RKO (cell line): ENCODE results near the gene TMEM134.
A peak's percentile ranks its signal among the peaks of the same experiment; 100 is the strongest.
"Not testable (repeated sequence)": the region's sequence is repeated elsewhere in the genome, so short reads cannot be mapped to it uniquely, and the experiment has no call there.

ENCODE experiments used
- DNase-seq: peaks from one replicate; pipeline ENCODE4 v3.0.0-alpha.2; 2016; ENCODE audit warnings: low spot score

Gene TMEM134, protein sequence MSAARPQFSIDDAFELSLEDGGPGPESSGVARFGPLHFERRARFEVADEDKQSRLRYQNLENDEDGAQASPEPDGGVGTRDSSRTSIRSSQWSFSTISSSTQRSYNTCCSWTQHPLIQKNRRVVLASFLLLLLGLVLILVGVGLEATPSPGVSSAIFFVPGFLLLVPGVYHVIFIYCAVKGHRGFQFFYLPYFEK

DNA sequence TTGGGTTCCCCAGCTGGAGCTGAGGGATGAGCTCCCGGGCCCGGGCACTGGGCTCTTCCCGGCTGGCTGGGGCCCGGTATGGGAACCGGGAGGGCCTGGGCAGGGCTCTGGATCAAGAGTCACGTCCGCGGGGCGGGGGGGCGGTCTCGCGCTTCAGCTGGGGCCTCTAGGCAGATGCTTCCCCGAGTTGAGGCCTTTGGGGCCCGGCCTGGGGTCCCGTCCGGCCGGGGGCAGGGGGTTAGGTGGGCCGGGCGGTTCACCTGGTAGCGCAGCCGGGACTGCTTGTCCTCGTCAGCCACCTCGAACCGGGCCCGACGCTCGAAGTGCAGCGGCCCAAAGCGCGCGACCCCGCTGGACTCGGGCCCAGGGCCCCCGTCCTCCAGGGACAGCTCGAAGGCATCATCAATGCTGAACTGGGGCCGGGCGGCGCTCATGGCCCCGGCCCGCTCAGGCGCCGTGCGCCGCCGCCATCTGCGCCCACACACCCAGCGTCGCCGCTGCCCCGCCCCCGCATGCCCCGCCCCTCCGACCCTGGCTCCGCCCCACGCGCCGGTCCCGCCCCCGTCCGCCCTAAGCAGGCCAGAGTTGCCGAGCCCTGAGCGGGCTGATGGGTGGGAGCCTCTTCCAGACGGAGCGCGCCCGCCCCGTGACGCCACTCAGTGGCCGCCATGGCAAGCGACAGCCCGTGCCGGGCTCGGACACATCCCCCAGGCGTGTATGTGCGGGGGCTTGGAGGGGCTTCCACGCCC, at the start of gene TMEM134:
TMEM134 (minus strand) TSS at position 493 of the 749 bp plus-strand sequence; CDS start at position 434, 59 bp downstream.
- DNase-seq: peak; percentile 92

DNA sequence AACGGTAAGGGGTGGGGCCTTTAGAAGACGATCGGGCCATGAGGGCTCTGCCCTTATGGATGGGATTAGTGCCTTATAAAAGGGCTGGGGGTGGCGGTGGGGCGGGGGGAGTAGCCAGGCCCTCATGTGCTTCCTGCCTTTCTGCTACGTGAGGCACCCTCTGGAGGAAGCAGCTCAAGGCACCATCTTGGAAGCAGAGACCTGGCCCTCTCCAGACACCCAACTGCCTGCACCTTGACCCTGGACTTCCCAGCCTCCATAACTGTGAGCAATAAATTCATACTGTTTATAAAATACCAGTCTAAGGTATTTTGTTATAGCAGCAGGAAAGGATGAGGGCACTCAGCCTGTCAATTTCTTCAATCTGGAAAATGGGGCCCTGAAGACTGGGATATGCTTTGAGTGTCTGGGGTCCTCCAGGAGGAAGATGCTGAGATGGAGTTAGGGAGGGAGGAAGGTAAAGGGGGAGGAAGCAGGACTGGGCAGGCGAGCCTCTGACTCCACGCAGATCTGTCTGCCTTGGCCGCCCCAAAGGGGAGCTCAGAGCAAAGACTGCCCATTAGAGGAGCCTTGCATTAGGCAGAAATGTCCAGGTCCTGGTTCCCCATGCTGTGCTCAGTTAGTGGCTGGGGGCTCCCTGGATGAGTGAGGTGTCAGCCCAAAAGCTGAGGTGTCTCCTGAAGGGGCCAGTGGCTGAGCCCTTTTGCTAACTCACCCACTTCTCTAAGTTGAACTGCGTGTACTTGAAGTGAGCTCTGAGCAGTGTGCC, 48.9 kb upstream of the TMEM134 start:
- DNase-seq: no peak

DNA sequence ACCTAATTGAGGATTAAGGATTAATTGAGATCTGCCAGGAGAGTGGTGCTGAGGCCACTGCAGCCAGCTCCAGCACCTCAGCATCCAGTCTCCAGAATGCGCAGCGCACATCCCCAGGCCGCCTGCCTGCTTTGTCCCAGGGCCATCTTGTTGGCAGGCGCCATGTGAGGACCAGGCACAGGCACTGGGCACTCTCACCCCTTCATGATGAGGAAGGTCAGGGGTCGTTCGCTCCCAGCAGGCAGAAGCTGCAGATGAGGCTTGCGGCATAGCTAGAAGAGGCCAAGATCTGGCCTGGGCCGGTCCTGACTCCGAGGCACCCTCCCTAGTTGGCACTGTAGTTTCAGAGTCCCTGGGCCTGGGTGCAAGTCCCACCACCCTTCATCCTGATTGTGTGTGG, 47.8 kb upstream of the TMEM134 start:
- DNase-seq: no peak

DNA sequence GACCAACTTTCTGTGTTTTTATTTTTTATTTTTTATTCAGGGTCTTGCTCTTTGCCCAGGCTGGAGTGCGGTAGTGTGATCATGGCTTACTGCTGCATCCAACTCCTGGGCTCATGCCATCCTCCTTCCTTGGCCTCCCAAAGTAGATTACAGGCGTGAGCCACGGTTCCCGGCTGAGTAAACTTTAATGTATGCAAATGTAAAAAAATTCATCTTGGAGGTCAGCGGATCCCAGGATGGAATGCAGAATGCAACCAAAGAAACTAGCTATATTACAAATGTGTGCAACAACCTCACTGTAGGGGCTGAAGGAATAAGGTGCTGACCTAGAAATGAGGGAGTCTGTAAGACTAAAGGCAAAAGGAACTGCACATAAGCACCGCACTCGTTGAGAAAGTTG, 45.1 kb upstream of the TMEM134 start:
- DNase-seq: no peak

DNA sequence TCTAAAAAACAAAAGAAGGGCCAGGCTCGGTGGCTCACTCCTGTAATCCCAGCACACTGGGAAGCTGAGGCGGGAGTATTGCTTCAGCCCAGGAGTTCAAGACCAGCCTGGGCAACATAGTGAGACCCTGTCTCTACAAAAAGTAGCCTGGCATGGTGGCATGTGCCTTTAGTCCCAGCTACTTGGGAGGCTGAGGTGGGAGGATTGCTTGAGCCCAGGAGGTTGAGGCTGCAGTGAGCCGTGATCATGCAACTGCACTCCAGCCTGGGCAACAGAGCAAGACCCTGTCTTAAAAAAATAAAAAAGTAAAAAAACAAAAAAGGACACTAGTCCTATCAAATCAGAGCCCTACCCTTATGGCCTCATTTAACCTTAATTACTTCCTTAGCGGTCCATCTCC, 42.5 kb upstream of the TMEM134 start:
- DNase-seq: not testable (repeated sequence)

DNA sequence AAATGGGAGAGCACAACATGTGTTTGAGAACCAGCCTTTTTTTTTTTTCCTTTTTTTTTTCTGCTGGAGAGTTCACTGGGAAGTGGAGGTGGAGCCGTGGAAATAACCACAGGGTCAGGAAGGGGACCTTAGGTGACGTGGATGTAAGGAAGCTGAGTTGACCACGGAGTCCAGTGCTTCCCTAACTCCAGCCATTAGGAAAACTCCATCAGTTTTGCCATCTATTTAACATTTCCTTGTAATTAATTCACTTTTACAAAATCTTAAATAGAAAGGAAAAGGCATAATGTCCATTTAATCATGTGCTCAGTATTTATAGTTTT, 40.9 kb upstream of the TMEM134 start:
- no peak for DNase-seq

DNA sequence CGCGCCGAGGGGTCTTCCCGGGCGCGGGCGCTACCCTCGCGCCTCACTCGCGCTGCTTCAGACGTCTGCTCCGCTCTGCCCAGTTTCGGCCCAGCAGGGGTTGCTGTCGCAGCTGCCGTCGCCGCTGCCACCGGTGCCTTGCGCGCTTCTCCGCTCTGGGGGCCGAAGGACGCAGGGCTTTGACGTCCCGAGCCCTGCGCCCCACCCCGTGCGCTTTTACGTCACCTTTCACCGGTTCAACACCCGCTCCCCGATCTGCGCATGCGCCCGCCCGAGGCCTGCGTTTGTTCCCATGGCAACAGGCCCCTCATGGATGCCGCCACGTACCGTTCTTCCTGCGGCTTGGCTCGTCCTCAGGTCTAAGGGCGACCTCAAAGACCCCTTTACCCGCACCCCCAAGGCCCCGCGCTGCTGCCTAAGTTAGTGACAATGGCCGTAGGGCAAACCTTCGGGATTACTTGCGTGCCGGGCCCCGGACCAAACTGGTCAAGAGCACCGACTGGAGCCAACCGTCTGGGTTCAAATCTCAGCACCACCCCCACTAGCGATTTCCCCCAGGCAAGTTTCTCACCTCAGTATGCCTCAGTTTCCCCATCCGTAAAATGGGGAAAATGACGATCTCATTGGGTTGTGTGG, 39.6 kb upstream of the TMEM134 start:
- peak; percentile 95 for DNase-seq

DNA sequence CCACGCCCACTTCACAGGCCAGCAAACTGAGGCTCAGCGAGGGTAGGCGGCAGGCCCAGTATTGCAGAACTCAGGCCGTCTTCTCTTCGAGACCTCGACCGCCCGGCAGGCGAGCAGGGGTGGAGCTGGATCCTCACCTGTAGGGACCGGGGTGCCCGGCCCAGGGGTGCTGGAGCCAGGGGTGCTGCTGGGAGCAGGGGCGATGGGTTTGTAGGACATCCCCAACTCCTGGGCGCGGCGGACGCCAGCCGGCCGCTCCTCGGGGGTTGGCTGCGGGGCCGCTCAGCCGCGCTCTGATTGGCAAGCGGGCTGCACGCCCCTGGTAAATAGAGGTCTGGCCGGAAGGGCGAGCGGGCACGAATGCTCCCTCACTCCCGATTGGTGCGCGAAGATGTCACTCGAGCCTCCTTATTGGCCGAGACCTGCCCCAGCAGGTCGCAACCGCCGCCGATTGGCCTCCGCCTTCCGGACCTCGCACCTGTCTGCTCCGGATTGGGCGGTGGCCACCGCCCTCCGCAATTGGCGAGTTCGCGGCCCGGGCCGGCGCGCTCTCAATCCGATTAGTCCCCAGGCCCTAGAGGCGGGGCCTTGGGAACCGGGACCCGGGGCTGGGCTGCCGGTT, 38.9 kb upstream of the TMEM134 start, which contains the start of gene CDK2AP2:
CDK2AP2 (minus strand) TSS at position 299 of the 622 bp plus-strand sequence; CDS start at position 219, 80 bp downstream.
- DNase-seq: peak; percentile 99

DNA sequence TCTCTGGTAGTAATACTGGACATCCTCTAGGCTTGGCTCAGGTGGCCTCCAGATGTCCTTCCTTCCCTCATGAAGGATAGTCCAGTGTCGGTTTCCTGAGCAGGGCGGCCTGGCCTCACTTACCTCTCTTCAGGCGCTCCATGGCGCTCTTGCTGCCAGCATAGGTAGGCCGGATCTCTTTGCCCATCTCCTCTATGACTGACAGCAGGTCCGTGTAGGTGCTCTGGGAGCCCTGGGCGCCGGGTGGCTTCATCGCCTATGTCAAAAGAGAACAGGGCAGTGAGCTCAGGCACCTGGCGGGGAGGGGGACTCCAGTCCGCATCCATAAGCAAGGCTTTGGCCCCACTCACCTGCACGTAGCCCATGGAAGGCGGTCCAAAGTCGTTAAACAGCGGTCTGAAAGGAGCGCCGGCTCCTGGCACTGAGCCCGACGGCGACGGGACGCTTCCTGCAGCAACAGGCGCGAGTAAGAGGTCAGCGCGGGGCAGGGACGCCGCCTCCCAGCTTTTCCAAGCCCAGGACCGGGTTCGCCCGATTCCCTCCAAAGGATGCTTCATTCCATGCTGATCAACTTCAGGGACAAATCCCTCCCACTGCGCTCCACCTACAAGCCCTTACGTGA, 38.3 kb upstream of the TMEM134 start:
- peak; percentile 86 for DNase-seq

DNA sequence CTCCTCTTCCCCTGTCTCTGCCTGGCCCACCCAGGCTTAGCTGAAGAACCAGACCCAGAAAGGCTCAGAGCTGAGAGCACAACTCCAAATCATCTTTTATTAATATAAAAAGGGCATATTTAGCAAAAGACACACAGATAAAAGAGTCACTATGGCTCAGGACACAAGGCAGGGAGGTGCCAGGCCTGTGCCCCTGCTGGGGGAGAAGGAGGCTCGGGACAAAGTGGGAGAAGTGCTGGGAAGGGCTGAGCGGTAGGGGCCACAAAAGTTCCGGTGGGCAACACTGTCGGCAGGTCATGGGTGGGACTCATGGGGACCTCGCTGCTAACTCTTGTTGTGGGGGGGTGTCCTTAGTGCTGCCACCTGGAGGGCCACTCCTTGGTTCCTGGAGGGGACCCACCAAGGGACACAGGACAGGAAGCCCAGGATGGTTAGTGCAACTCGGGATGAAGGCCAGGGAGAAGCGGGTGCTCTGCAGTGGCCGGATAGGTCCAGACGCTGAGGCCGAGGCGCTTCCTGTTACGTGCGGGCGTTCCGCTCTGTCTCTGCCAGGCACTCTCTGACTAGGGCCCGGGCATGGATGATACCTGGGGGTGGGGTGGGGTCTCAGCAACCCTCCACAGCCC, 37.5 kb upstream of the TMEM134 start:
- no peak for DNase-seq

DNA sequence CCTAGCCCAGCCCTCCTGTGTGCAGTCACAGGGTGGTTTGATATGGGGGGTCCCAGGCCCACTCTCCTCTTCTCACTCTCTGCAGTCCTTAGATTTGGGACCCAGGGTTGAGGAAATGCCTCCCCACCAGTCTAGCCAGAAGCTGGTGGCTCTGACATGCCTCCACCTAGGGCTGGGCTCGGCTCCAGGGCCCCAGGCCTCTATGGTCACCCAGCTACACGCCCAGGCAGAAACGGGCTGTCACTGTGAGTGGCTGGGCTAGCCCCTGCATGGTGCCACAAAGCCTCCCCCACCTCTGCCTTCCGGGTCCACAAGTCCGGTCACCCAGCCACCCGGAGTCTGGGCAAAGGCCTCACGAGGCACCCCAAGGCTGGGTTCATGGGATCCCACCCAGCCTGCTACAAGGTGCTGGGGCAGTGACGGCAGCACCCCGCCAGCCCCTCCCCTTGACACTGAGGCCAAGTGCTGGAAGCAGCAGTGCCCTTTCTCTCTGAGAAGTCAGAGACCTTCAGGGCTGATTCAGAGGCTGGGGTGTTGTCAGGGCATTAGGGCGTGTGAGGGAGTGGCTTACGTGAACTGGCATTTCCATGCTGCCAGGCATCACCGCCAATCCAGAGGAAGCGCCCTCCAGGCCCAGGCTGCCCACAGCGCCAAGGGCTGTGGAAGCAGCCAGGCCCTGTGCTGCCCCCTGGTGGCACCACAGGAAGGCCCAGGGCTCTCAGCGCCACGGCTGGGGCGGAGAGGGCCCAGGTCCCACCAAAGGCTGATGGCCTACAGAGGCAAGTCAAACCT, 36.8 kb upstream of the TMEM134 start:
- DNase-seq: peak; percentile 98

DNA sequence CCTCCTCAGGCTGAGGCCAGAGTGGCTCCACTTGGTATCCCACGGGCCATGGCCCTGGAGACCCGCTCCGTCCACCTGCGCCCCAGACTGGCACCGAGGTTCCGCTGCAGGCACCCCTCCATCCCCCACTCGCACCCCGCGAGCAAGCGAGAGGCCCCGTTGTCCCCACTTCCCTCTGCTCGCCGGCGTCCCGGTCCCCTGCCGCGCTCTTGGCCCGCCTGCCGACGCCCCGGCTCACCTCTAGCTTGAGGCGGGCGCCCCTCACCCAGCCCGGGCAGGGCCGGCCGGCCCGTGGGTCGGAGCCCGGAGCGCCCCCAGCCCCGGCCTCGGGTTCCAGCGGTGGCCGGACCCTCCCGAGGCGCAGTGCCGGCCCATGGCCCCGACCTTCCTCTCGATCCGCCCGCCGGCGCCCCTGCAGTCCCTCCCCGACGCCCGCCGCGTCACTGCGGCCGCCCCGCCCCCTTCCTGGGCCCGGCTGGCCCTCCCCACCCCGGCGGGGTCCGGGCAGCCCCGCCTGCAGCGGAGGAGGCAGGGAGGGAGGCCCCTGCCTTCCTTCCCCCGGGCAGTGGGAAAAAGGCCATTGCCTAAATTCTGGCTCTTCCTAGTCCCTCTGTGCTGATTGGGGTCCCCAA, 36.0 kb upstream of the TMEM134 start, which contains the start of gene PITPNM1:
PITPNM1 (minus strand) TSS at position 414 of the 632 bp plus-strand sequence. CDS start 1,183 bp downstream, outside the sequence.
- peak; percentile 67 for DNase-seq

DNA sequence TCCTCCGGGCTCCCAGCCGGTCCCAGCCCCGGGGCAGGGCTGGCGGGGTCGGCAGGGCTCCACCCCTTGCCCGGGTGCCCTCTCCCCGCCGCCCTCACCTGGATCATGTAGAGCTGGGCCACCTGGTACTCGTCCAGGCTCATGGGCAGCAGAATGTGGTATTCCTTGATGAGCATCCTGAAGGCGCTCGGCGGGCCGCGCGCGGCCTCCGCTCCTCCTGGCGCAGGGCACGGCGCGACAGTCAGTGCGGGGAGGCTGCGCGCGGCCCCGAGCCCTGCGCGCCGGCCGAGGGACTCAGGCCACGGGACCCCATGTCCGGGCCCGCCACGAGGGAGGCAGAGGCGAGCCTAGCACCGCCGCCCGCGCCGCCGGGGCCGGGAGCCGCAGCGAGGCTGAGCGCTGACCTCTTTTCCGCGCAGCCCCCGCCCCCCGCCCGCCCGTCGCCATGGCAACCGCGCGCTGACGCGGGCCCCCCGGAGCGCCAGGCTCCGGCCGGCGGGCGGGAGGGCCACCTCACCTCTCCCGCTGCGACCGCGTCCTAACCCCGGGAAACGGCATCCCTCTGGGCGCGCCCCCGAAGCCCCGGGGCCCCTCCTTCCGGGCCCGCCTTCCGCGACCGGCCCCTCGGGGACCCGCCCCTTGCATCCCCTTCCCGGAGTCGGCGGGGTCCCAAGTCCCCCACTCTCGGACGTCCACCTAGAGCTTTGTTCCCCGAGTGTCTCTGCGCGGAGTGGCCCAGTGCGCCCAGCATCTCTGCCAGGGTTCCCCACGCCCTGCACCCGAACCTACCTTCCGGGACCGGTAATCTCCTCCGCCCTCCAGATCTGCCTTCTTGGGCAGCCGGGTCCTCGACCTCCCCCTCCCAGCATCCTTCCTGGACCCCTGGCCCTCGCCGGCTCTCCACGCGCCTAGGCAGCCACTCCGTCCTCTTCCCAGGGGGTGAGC, 35.2 kb upstream of the TMEM134 start:
- DNase-seq: peak; percentile 65

DNA sequence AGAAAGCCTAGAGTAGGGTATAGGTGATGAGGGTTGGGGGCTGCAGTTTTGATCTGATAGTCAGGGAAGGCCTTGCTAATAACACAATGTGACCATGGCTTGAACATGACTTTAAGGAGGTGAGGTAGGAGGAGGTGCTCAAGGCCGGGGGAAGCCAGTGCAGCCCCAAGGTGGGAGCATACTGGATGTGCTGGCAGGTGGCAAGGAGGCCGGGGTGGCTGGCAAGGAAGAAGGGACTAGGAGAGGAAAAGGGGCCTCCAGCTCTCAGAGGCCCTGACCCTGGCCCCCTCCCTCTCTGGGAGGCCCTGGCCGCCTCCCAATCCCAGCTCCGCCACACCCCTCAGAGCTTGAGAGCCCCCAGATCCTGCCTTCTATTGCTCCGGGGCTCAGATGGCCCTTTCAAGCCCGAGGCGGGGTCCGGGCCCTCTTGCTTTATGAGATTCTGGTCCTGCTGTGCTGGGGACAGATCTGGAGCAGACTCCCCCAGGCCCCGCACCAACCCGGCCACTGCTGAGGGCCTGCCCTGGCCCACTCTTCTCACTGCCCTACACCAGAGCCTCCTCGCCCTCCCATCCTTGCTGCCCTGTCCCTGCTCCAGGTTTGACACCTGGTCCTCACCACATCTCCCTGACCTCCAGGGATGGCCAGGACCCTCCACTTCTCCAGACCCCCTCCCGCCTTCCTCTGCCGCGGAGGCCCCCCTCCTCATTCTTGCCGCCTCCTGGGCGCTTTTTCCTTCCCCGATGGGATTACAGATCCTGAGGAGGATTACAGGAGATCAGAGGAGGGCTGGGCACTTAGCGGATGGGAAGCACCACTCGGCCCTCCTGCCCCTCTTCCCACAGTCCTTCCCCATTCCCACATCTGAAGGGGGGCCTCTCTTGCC, 34.3 kb upstream of the TMEM134 start:
- DNase-seq: no peak

DNA sequence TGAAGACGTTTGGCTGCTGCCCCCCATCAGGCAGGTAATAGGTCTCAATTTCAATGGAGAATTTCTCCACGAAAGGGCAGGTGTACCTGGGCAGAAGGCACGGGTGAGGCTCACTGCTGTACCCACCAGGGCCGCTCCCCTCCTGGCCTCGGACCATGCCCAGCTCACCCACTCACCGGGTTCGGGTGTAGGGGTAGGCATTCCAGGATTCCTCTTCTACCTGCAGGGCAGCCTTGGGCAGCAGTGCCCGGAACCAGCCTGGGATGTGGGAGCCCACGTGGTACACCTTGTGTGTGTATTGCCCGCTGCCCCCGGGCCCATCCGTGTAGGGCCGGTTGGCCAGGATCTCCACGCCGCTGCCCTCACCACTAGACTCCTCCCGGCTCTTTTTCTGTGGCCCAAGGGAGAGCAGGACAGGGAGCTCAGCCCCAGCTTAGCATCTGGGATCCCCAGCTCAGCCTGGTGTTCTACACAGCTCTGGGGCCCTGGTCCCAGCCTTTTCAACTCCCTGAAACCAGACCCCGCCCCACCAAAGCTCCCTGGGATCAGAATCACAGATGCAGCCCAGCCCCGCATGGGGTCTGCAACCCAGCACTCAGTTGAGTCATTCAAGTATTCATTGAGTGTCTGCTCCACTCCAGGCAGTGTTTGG, 33.4 kb upstream of the TMEM134 start:
- DNase-seq: no peak

DNA sequence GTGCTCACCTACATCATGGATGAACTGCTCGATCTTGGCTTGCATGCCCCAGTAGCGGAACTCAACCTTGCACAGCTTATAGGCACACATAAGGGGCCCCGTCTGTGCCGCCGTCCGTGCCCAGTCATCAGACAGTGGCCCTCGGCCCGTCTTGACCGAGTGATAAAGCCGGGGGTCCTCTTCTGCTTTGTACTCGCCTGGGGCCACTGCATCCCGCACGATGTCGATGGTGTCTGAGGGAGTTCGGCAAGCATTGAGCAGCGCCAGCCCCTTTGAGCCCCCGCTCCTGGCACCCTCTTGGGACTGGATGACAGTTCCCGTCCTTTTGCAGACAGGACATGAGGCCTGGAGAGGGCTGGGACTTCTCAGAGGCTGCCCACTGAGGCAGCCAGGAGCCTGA, 32.8 kb upstream of the TMEM134 start:
- no peak for DNase-seq
